OCI-LY3 (cell line): ENCODE data around the gene CCS.
"Not testable (repeated sequence)": the region's sequence is repeated elsewhere in the genome, so short reads cannot be mapped to it uniquely, and the experiment has no call there.

Experiments
- CTCF ChIP-seq: fragments of 200-600, 300-600 bp; sonication (generic); IDR thresholded peaks from 2 replicates; pipeline ENCODE4 v1.5.1; 2014; ENCODE audit warnings: antibody characterized with exemption, low read length, low read depth
- EZH2phosphoT487 ChIP-seq: fragments of 200-600 bp; shearing (Covaris generic); IDR thresholded peaks from 2 replicates; pipeline ENCODE4 v1.6.1; 2018; ENCODE audit warnings: antibody characterized with exemption, mixed run types, low read depth

- TF ChIP-seq CTCF, EZH2phosphoT487: not testable (repeated sequence)
Observed at GRCh38 chr11:66585447-66585846, 7.5 kb upstream of the CCS start.
